ENCODE measurements around the gene ADTRP.

DNA sequence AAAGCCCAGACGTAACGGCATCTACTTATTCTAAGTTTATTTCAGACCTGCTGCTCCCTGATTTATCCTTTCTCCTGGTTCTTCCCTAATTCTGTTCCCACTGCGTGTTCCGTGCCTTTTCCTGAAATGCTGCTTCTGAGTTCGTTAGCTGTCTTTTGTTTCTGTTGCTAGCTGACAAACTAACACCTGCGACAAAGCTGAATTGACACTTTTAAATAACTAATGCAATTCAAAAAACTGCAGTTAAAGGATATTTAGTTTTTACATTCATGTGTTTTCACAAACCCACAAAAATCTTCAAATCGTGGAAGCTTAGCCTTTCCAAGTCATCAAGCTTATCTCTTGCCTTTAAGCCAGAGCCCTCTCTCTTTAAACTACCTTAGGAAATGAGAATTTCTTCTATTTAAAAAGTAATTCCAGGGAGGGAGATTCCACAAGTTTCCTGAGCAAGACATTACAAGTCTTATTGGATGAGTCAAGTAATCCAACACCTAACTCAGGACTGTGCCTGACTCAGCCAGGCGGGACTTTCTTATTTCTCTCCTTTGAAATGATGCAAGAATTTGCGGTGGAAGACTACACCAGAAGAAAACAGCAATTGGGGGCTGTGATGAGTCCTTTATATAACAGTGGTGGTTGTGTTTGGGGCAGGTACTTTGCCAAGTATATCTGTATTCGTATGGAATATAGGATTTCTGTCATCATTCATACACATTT, 6.3 kb downstream of the ADTRP start:
- TF ChIP-seq EZH2phosphoT487 (IDR thresholded peaks at IDR 0.05; ENCODE audit: insufficient read depth, low read depth) (no peak), EZH2 (IDR thresholded peaks at IDR 0.05; ENCODE audit: insufficient read depth, poor library complexity, severe bottlenecking) (no peak)
